ENCODE measurements around the gene GCN1.

Gene GCN1

DNA sequence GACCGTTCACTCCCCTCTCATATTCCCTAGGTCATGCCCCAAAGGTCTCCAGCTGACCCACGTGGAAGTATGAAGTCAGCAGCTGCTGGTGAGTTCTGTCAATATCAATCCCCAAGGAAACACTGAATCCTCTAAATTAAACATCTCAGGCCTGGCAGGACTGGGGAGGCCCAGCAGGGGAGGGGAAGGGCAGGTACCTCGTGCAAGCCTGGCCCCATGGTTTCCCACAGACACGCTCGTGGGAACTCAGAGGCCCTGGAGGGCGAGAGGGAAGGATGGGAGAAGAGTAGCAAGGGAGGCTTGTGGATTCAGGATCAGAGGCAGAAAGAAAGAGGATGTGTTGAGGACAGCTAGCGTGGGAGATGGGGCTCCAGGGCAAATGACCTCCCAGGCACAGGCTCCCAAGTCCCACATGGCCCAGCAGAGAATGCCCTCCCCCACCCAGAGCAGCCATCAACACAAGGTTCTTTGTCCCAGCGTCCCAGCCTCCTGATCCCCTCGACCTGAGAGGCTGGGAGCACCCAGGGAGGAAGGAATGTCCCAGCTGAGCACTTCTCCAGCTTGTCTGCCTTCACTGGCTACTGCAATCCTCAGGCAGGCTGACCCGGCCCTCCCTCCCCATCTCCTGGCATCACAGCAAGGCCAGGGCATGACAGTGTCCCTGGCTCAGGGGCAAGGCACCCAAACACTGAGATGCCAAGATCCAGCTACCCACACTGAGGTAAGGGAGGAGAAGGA is 26.5 kb upstream of the GCN1 start:
- Histone ChIP-seq H3K36me3 (ENCODE audit: insufficient read depth, low read length) (no peaks in the 10 kb centered on the region), H3K4me2 (ENCODE audit: low read depth, low read length, poor library complexity, severe bottlenecking) (no peak overlapping the region)

DNA sequence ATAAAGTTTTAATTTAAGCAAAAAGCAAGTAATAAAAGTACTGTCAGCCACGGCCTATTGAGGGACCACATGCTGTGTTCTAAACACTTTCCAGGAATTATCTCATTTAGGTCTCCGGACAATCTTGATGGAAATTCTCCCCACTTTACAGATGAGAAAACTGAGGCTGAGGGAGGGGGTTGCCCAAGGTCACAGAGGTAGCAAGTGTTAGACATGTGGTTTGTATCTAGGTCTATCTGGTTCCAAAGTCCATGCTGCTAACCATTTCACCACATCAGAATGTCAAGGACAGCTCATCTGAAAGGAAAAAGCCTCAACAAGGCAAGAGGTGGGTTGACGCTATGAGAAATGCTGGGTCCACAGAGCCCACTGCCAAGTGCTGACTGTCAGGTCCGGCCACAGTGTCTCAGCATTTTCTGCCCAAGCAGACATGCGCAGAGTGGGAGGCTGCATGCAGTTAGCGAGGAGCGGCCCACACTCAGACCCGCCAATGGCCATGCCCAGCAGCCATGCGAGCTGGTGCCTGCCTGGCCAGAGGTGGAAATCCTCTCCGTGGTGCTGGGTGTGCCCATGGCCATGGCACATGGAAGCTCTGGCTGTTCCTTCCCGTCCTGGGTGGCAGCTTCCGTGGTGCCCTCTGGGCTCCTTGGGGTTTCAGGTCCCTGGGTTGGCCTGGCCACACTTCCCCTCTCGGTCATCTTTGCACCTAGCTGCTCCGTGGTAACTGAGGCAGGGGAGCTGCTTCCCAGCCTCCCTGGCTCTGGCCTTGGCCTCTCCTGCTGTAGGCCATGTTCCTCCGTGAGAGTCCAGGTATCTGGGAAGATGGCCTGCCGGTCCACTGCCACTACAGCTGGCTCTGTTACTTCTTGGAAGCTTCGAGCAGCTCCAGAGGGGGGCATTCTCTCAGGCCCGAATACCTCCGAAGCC is 24.4 kb upstream of the GCN1 start:
- no peak for TF ChIP-seq EZH2phosphoT487 (IDR thresholded peaks at IDR 0.05; ENCODE audit: borderline replicate concordance)
- no peaks in the 10 kb centered on the region for H4K20me1 ChIP-seq (ENCODE audit: insufficient read depth, low read length, poor library complexity, severe bottlenecking)
- no peaks in the 10 kb centered on the region for H3K9me2 ChIP-seq (replicated peaks; ENCODE audit: low read depth, low read length)
- H3K36me3 ChIP-seq (ENCODE audit: insufficient read depth, low read length), result no peaks in the 10 kb centered on the region
- no peaks in the 10 kb centered on the region for H3K4me1 ChIP-seq (ENCODE audit: insufficient read depth, low read length, poor library complexity, severe bottlenecking)
- H3K79me2 ChIP-seq (ENCODE audit: insufficient read depth, low read length), result no peaks in the 10 kb centered on the region
- H3K27me3 ChIP-seq (ENCODE audit: insufficient read depth, low read length, poor library complexity, severe bottlenecking), result no peaks in the 10 kb centered on the region
- H2AFZ ChIP-seq (ENCODE audit: low read length), result no peak overlapping the region
- no peak overlapping the region for H3K9ac ChIP-seq (ENCODE audit: low read depth, low read length, poor library complexity, severe bottlenecking)
- H3F3A ChIP-seq (ENCODE audit: low read depth), result no peaks in the 10 kb centered on the region
- H3K9me3 ChIP-seq (ENCODE audit: insufficient read depth, low read depth, low read length), result no peaks in the 10 kb centered on the region
- no peak overlapping the region for H3K4me2 ChIP-seq (ENCODE audit: low read depth, low read length, poor library complexity, severe bottlenecking)
- H3K4me3 ChIP-seq (ENCODE audit: low read length, poor library complexity, severe bottlenecking), result no peak overlapping the region

More for the DNA sequence above, 26.5 kb upstream of the GCN1 start:
- Histone ChIP-seq H3K9ac (ENCODE audit: low read depth, low read length, poor library complexity, severe bottlenecking) (no peak overlapping the region), H3K79me2 (ENCODE audit: insufficient read depth, low read length) (no peaks in the 10 kb centered on the region), H3K4me1 (ENCODE audit: insufficient read depth, low read length, poor library complexity, severe bottlenecking) (no peaks in the 10 kb centered on the region), H3K9me2 (replicated peaks; ENCODE audit: low read depth, low read length) (no peaks in the 10 kb centered on the region), H4K20me1 (ENCODE audit: insufficient read depth, low read length, poor library complexity, severe bottlenecking) (no peaks in the 10 kb centered on the region), H2AFZ (ENCODE audit: low read length) (no peak overlapping the region), H3F3A (ENCODE audit: low read depth) (no peaks in the 10 kb centered on the region), H3K27me3 (ENCODE audit: insufficient read depth, low read length, poor library complexity, severe bottlenecking) (no peaks in the 10 kb centered on the region), H3K9me3 (ENCODE audit: insufficient read depth, low read depth, low read length) (no peaks in the 10 kb centered on the region), H3K4me3 (ENCODE audit: low read length, poor library complexity, severe bottlenecking) (no peak overlapping the region)
- no peak for TF ChIP-seq EZH2phosphoT487 (IDR thresholded peaks at IDR 0.05; ENCODE audit: borderline replicate concordance)
- TF ChIP-seq, protein P1, sequence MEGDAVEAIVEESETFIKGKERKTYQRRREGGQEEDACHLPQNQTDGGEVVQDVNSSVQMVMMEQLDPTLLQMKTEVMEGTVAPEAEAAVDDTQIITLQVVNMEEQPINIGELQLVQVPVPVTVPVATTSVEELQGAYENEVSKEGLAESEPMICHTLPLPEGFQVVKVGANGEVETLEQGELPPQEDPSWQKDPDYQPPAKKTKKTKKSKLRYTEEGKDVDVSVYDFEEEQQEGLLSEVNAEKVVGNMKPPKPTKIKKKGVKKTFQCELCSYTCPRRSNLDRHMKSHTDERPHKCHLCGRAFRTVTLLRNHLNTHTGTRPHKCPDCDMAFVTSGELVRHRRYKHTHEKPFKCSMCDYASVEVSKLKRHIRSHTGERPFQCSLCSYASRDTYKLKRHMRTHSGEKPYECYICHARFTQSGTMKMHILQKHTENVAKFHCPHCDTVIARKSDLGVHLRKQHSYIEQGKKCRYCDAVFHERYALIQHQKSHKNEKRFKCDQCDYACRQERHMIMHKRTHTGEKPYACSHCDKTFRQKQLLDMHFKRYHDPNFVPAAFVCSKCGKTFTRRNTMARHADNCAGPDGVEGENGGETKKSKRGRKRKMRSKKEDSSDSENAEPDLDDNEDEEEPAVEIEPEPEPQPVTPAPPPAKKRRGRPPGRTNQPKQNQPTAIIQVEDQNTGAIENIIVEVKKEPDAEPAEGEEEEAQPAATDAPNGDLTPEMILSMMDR (conservative IDR thresholded peaks at IDR 0.05; ENCODE audit: low read length), result no peak

DNA sequence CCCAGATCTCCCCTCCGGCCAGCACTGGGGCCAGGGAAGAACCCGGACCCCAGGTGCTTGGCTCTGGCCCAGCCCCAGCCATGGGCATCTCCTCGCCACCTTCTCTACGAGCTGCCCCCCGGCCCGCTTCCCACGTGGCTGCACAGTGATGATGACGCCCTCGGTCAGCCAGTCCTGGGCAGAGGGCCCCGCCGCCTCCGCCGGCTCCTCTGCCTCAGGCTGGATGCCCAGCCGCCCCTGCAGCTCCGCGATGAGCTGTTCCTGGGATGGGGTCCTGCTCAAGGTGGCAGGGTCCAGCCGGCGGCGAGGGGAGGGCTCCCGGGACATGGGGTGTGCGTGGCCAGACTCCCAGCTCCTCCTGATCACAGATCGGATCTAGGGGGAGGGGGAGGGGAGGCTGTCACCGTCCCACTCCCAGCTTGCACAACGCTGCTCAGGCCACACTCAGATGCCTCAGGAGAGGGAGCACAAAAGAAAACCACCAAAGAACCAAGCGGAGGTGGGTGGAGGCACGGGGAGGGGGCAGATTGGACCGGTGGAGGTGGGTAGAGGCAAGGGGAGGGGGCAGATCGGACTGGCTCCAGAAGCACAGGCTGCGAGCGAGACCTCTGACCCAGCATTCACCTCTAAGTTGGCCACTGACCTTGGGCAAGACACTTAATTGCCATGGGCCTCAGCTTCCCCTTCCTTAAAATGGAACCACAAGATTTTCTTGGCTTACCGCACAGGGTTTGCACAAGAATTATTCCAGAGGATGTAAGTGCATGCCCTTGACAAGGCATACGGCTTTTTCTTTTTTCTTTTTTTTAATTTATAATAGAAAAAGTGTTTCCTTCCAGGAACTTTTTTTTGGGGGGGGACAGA is 22.5 kb upstream of the GCN1 start:
- TF ChIP-seq, protein P1 (conservative IDR thresholded peaks at IDR 0.05; ENCODE audit: low read length), result no peak
- TF ChIP-seq EZH2phosphoT487 (IDR thresholded peaks at IDR 0.05; ENCODE audit: borderline replicate concordance), result no peak

More for the DNA sequence above, 22.5 kb upstream of the GCN1 start:
- Histone ChIP-seq H2AFZ (ENCODE audit: low read length) (no peak overlapping the region), H3K4me1 (ENCODE audit: insufficient read depth, low read length, poor library complexity, severe bottlenecking) (no peaks in the 10 kb centered on the region), H3K9me2 (replicated peaks; ENCODE audit: low read depth, low read length) (no peaks in the 10 kb centered on the region), H3K4me2 (ENCODE audit: low read depth, low read length, poor library complexity, severe bottlenecking) (no peak overlapping the region), H4K20me1 (ENCODE audit: insufficient read depth, low read length, poor library complexity, severe bottlenecking) (no peaks in the 10 kb centered on the region), H3K9me3 (ENCODE audit: insufficient read depth, low read depth, low read length) (no peaks in the 10 kb centered on the region), H3K36me3 (ENCODE audit: insufficient read depth, low read length) (no peaks in the 10 kb centered on the region), H3K4me3 (ENCODE audit: low read length, poor library complexity, severe bottlenecking) (no peak overlapping the region), H3K27me3 (ENCODE audit: insufficient read depth, low read length, poor library complexity, severe bottlenecking) (no peaks in the 10 kb centered on the region), H3F3A (ENCODE audit: low read depth) (no peaks in the 10 kb centered on the region), H3K9ac (ENCODE audit: low read depth, low read length, poor library complexity, severe bottlenecking) (no peak overlapping the region), H3K79me2 (ENCODE audit: insufficient read depth, low read length) (no peaks in the 10 kb centered on the region)

Data from Loucy (cell line).